ENCODE data around the gene FGF7.

- TF ChIP-seq TAF1 (IDR thresholded peaks at IDR 0.05; ENCODE audit: borderline replicate concordance, insufficient read depth, low read length) (no peak), POLR2AphosphoS5 (IDR thresholded peaks at IDR 0.05; ENCODE audit: low read depth, low read length) (no peak), SIN3A (IDR thresholded peaks at IDR 0.05; ENCODE audit: borderline replicate concordance, insufficient read depth, low read length) (no peak)
These were observed 39.8 kb upstream of the FGF7 start for GRCh38 chr15:49383266-49383665.

Measured in PFSK-1 (cell line).